ENCODE results near the gene VSIG10.

VSIG10 gene

DNA sequence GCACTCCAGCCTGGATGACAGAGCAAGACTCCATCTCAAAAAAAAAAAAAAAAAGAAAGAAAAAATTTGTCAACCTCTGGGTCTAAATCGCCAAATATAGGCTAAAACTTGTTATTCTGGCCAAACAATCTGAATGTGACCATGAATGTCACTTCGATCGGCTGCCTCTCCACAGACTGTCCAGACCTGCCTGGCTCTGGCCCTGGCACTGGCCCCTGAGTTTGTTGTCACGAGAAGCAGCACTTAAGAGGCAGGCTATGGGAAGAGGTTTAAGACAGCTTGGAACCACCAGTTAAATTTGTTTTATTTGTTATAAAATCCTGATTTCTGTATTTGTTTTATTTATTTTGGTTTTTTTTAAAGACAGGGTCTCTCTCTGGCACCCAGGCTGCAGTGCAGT, 57.4 kb downstream of the VSIG10 start:
- TF ChIP-seq, protein P1, sequence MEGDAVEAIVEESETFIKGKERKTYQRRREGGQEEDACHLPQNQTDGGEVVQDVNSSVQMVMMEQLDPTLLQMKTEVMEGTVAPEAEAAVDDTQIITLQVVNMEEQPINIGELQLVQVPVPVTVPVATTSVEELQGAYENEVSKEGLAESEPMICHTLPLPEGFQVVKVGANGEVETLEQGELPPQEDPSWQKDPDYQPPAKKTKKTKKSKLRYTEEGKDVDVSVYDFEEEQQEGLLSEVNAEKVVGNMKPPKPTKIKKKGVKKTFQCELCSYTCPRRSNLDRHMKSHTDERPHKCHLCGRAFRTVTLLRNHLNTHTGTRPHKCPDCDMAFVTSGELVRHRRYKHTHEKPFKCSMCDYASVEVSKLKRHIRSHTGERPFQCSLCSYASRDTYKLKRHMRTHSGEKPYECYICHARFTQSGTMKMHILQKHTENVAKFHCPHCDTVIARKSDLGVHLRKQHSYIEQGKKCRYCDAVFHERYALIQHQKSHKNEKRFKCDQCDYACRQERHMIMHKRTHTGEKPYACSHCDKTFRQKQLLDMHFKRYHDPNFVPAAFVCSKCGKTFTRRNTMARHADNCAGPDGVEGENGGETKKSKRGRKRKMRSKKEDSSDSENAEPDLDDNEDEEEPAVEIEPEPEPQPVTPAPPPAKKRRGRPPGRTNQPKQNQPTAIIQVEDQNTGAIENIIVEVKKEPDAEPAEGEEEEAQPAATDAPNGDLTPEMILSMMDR (IDR thresholded peaks at IDR 0.05; ENCODE audit: borderline replicate concordance, control extremely low read depth, extremely low read depth, insufficient read depth, missing control alignments), result no peak
- DNase-seq (ENCODE audit: low spot score), result no peak
- in situ Hi-C loops (cut with MboI; ENCODE audit: low sequenced_read_pairs, unreplicated experiment), result loop anchor here (25.0 kb wide), 1 partner anchor 159 kb away; no protein-coding TSS in a partner anchor

GRCh38 chr12:118044577-118044976, 59.2 kb downstream of the VSIG10 start:
- TF ChIP-seq, protein P1 (IDR thresholded peaks at IDR 0.05; ENCODE audit: borderline replicate concordance, control extremely low read depth, extremely low read depth, insufficient read depth, missing control alignments), result no peak
- in situ Hi-C loops (cut with MboI; ENCODE audit: low sequenced_read_pairs, unreplicated experiment), result loop anchor here (25.0 kb wide), 1 partner anchor 157 kb away; no protein-coding TSS in a partner anchor
- DNase-seq (ENCODE audit: low spot score), result no peak

- TF ChIP-seq, protein P1 (IDR thresholded peaks at IDR 0.05; ENCODE audit: borderline replicate concordance, control extremely low read depth, extremely low read depth, insufficient read depth, missing control alignments), result no peak
- no peak for DNase-seq (ENCODE audit: low spot score)
- in situ Hi-C loops (cut with MboI; ENCODE audit: low sequenced_read_pairs, unreplicated experiment), result loop anchor here (25.0 kb wide), 1 partner anchor 157 kb away; no protein-coding TSS in a partner anchor
These were observed 59.7 kb downstream of the VSIG10 start for GRCh38 chr12:118044075-118044474.

GRCh38 chr12:118042091-118042490, 61.7 kb downstream of the VSIG10 start:
- DNase-seq (ENCODE audit: low spot score), result no peak
- TF ChIP-seq, protein P1 (IDR thresholded peaks at IDR 0.05; ENCODE audit: borderline replicate concordance, control extremely low read depth, extremely low read depth, insufficient read depth, missing control alignments), result no peak
- in situ Hi-C loops (cut with MboI; ENCODE audit: low sequenced_read_pairs, unreplicated experiment), result loop anchor here (25.0 kb wide), 1 partner anchor 155 kb away; no protein-coding TSS in a partner anchor

- TF ChIP-seq, protein P1 (IDR thresholded peaks at IDR 0.05; ENCODE audit: borderline replicate concordance, control extremely low read depth, extremely low read depth, insufficient read depth, missing control alignments), result no peak
- in situ Hi-C loops (cut with MboI; ENCODE audit: low sequenced_read_pairs, unreplicated experiment), result loop anchor here (25.0 kb wide), 1 partner anchor 151 kb away; no protein-coding TSS in a partner anchor
- DNase-seq (ENCODE audit: low spot score), result no peak
These were observed 65.7 kb downstream of the VSIG10 start for GRCh38 chr12:118038137-118038536.

- no peak for DNase-seq (ENCODE audit: low spot score)
- TF ChIP-seq, protein P1 (IDR thresholded peaks at IDR 0.05; ENCODE audit: borderline replicate concordance, control extremely low read depth, extremely low read depth, insufficient read depth, missing control alignments), result no peak
- in situ Hi-C loops (cut with MboI; ENCODE audit: low sequenced_read_pairs, unreplicated experiment), result loop anchor here (25.0 kb wide), 1 partner anchor 150 kb away; no protein-coding TSS in a partner anchor
These were observed 67.0 kb downstream of the VSIG10 start for GRCh38 chr12:118036672-118037411.

Measured in GM13976 (cell line).